GM18951 (cell line): ENCODE results near the gene CENPK.

Source experiments
- POLR2A ChIP-seq: IDR thresholded peaks from 4 replicates; pipeline ENCODE4 v1.6.1; 2011; ENCODE audit warnings: mild to moderate bottlenecking; ENCODE audit not compliant: insufficient read length, insufficient read depth; ENCODE audit errors: extremely low read depth
- in situ Hi-C: fragments of 300-500 bp; cut with MboI; formaldehyde crosslinking; loops from one replicate; pipeline ENCODE4 v1.12.0; 2022; ENCODE audit warnings: low sequenced_read_pairs, mixed read lengths, inconsistent platforms; ENCODE audit not compliant: unreplicated experiment

The CENPK gene

GRCh38 chr5:65482736-65483545 lies 80.0 kb downstream of the CENPK start:
- in situ Hi-C loops = loop anchor here (10.0 to 25.0 kb wide), 4 partner anchors 396 to 846 kb away; no protein-coding TSS in a partner anchor
- no peak for TF ChIP-seq POLR2A

- in situ Hi-C loops = loop anchor here (10.0 to 25.0 kb wide), 4 partner anchors 395 to 845 kb away; no protein-coding TSS in a partner anchor
- TF ChIP-seq POLR2A = no peak
Measured at GRCh38 chr5:65482296-65482735, 80.7 kb downstream of the CENPK start.

- TF ChIP-seq POLR2A = peak; percentile 56
- in situ Hi-C loops = loop anchor here (10.0 to 25.0 kb wide), 4 partner anchors 394 to 844 kb away; no protein-coding TSS in a partner anchor
Measured at GRCh38 chr5:65481635-65482295, 81.2 kb downstream of the CENPK start, which contains the start of gene ADAMTS6. Gene ADAMTS6 (minus strand): TSS chr5:65481920. CDS start chr5:65473673, 8,247 bp downstream.

- in situ Hi-C loops = loop anchor here (10.0 to 25.0 kb wide), 4 partner anchors 394 to 844 kb away; no protein-coding TSS in a partner anchor
- no peak for TF ChIP-seq POLR2A
Measured at GRCh38 chr5:65481171-65481581, 81.8 kb downstream of the CENPK start.

- no peak for TF ChIP-seq POLR2A
- in situ Hi-C loops = loop anchor here (10.0 to 25.0 kb wide), 4 partner anchors 393 to 843 kb away; no protein-coding TSS in a partner anchor
Measured at GRCh38 chr5:65480306-65480865, 82.6 kb downstream of the CENPK start.

GRCh38 chr5:65479527-65479926 lies 83.4 kb downstream of the CENPK start:
- in situ Hi-C loops = loop anchor here (25.0 kb wide), 2 partner anchors 392 to 842 kb away; no protein-coding TSS in a partner anchor

GRCh38 chr5:65478336-65478735 lies 84.6 kb downstream of the CENPK start:
- TF ChIP-seq POLR2A = no peak
- in situ Hi-C loops = loop anchor here (25.0 kb wide), 2 partner anchors 391 to 841 kb away; no protein-coding TSS in a partner anchor

More at GRCh38 chr5:65479527-65479926, 83.4 kb downstream of the CENPK start:
- TF ChIP-seq POLR2A = no peak

GRCh38 chr5:65475895-65476294 lies 87.1 kb downstream of the CENPK start:
- TF ChIP-seq POLR2A = no peak
- in situ Hi-C loops = loop anchor here (25.0 kb wide), 2 partner anchors 389 to 839 kb away; no protein-coding TSS in a partner anchor

GRCh38 chr5:65475336-65475735 lies 87.6 kb downstream of the CENPK start:
- no peak for TF ChIP-seq POLR2A
- in situ Hi-C loops = loop anchor here (25.0 kb wide), 2 partner anchors 388 to 838 kb away; no protein-coding TSS in a partner anchor

- in situ Hi-C loops = no loop called here
Measured at GRCh38 chr5:65474130-65474711, 88.7 kb downstream of the CENPK start.

GRCh38 chr5:65468633-65469032 lies 94.3 kb downstream of the CENPK start:
- in situ Hi-C loops = no loop called here
- TF ChIP-seq POLR2A = no peak

More at GRCh38 chr5:65474130-65474711, 88.7 kb downstream of the CENPK start:
- no peak for TF ChIP-seq POLR2A
